ENCODE data around the gene SLC35D2.

- TF ChIP-seq CTCF (IDR thresholded peaks at IDR 0.05; ENCODE audit: low read depth, low read length, poor library complexity, severe bottlenecking) (no peak), EZH2phosphoT487 (IDR thresholded peaks at IDR 0.05; ENCODE audit: borderline replicate concordance, low read length) (no peak)
Measured at GRCh38 chr9:96318921-96319565, 64.5 kb downstream of the SLC35D2 start.

Data from DOHH2 (cell line).